ENCODE measurements around the gene TPD52L2.
"Not testable (repeated sequence)": the region's sequence is repeated elsewhere in the genome, so short reads cannot be mapped to it uniquely, and the experiment has no call there.

Gene TPD52L2

GRCh38 chr20:63857764-63858392 lies 7.2 kb upstream of the TPD52L2 start:
- no peak for DNase-seq

DNA sequence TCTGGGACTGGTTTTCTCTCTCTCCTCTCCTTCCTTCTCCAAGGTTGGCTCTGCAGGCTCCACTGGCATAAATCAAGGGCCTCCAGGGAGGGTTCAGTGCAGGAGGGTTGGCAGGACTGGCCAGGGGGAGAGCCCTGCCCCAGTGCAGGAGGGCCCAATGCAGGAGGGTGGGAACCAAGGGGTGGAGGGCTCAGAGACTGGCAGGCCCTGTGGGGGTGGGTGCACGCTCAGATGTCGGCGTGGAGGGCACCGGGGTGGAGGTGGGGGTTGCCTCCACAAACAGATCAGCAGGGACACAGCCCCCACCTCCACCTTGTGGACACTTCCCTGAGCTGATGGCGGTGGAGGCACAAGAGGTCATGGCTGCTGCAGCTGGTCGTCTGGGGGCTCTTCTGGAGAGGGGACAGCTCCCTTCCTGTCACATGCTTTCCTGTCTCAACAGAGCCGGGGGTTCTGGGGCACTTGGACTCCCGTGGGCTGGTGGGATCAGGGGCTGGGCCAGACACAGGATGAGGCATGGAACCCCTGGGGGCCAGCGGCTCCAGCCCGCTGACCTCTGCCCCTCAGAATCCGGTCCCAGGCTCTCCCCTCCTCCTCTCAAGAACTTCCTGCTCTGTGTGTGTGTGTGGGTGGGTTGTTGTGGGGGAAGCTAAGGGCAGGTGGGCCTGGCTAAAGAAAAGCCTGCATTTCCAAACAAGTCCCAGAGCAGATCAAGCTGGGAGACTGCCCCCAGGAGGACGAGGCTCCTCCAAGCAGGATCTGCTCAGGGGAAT lies 6.5 kb upstream of the TPD52L2 start:
- no peak for DNase-seq

GRCh38 chr20:63859166-63859699 lies 5.8 kb upstream of the TPD52L2 start:
- no peak for DNase-seq

GRCh38 chr20:63860325-63861051 lies 4.6 kb upstream of the TPD52L2 start:
- no peak for DNase-seq

DNA sequence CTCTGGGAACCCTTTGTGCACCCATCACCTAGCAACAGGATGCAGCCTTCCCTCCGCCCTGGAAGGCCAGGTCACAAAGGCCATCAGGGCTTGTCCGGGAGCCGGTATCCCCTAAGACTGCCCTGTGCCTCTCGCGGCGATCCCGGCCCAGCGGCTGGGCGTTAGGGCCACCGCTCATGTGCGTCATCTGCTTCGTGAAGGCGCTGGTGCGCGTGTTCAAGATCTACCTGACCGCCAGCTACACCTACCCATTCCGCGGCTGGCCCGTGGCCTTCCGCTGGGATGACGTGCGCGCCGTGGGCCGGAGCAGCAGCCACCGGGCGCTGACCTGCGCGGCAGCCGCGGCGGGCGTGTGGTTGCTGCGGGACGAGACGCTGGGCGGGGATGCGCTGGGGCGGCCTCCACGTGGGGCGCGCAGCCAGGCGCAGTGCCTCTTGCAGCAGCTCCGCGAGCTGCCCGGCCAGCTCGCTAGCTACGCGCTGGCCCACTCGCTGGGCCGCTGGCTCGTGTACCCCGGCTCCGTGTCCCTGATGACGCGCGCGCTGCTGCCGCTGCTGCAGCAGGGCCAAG lies 3.6 kb upstream of the TPD52L2 start, which contains the start of gene ABHD16B:
Gene ABHD16B (plus strand): TSS at position 134 of the 570 bp plus-strand sequence. CDS start 43 bp downstream, at position 177.
- no peak for DNase-seq

DNA sequence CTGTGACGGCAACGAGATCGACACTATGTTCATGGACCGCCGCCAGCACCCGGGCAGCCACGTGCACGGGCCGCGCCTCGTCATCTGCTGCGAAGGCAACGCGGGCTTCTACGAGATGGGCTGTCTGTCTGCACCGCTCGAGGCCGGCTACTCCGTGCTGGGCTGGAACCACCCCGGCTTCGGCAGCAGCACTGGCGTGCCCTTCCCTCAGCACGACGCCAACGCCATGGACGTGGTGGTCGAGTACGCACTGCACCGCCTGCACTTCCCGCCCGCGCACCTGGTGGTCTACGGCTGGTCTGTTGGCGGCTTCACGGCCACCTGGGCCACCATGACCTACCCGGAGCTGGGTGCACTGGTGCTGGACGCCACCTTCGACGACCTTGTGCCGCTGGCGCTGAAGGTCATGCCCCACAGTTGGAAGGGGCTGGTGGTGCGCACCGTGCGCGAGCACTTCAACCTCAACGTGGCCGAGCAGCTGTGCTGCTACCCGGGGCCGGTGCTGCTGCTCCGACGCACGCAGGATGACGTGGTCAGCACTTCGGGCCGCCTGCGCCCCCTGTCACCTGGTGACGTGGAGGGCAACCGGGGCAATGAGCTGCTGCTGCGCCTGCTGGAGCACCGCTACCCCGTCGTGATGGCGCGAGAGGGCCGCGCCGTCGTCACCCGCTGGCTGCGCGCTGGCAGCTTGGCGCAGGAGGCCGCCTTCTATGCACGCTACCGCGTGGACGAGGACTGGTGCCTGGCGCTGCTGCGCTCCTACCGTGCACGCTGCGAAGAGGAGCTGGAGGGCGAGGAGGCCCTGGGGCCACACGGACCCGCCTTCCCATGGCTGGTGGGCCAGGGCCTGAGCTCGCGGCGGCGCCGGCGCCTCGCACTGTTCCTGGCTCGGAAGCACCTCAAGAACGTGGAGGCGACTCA lies 2.8 kb upstream of the TPD52L2 start:
- DNase-seq: no peak

DNA sequence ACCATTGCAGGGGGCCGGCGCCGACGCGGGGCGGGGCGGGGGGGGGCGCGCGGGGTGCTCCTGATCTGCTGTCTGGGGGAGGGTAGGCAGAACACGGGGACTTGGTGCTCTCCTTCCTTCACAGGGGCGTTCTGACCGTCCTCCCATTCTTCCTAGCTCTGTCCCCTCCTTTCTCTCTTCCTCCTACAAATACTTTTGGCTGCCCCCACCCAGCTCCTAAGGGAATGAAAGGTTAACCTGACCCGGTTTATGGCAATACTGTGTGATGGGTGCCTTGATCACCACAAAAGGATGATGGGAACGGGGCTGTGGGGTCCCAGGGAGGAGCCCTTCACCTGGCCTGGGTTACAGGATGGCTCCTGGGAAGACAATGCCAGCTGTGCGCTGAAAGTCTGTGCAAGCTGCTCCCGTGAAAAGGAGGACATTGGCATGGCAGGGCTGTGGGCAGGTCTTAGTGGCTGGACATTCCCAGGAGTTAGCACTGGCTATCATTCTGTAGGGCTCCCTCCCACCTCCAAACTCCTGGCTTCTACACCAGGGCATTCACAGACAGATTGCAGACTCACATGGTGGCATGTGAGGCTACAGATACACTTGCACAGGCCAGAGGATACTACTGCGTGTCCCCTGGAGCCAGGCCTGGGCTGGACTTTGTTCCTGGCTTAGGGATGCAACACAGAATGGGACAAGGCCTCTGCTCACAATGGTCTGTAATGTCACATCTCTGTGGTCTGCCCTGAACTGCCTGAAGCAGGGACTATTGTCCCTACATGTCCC lies 1.9 kb upstream of the TPD52L2 start:
- no peak for DNase-seq

GRCh38 chr20:63863798-63864544 lies 1.1 kb upstream of the TPD52L2 start:
- peak; percentile 87 for DNase-seq

DNA sequence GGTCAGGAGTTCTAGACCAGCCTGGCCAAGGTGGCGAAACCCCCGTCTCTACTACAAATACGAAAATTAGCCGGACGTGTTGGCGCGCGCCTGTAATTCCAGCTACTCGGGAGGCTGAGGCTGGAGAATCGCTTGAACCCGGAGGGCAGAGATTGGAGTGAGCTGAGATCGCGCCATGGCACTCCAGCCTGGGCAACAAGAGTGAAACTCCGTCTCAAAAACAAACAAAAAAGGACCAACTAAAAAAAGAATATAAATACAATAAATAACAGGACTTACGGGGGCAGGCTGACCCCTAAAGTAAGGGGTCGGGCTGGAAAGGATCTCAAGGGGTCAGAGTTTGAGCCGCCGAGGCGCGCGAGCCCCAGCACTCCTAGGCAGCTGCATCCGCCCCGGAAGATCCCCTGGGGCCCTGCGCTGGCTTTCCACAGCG lies 509 bp upstream of the TPD52L2 start:
- DNase-seq: no peak

- DNase-seq: not testable (repeated sequence)
Measured at GRCh38 chr20:63867042-63867441, 2.0 kb downstream of the TPD52L2 start.

DNA sequence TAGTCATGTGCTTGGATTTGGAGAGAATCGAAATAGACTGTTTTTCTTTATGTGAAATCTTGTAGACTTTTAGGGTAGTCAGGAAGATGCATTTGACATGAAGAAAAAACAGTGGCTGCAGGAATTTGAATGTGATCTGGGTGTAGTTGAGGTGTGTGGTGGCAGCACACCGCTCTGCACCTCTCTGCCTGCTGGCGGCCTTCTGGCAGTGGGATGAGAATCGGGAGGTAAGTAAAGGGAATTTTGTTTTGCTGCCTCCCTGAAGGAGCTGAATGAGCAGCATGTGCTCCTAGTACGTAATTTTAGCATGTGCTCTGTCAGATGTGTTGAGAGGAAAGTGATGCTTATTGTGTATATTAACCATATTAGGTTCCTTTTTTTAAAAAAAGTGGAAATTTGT lies 3.2 kb downstream of the TPD52L2 start:
- no peak for DNase-seq

DNA sequence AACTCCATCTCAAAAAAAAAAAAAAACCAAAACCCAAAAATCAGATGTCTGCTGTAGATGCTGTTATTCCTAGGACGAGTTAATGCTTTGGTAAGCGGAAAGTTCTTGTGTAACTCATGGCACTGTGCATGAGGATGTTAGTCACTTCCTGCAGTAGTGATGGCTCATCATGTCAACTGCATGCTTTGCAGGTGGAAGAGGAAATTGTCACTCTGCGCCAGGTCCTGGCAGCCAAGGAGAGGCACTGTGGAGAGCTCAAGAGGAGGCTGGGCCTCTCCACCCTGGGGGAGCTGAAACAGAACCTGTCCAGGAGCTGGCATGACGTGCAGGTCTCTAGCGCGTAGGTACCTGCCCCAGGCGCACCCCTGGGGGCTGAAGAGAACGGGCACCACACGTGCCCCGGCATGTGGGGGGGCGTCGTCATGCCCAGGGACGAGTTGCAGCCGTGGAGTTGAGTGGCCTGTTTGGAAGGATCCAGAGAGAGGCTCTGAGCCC lies 8.5 kb downstream of the TPD52L2 start:
- DNase-seq: no peak

DNA sequence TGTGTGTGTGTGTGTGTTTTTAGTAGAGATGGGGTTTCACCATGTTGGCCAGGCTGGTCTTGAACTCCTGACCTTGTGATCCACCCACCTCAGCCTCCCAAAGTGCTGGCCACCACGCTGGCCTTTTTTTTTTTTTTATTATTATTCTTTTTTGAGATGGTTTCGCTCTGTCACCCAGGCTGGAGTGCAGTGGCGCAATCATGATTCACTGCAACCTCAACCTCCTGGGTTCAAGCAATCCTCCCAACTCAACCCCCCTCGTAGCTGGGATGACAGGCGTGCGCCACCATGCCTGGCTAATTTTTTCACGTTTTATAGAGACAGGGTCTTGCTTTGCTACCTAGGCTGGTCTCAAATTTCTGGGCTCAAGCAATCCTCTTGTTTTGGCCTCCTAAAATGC lies 9.2 kb downstream of the TPD52L2 start:
- not testable (repeated sequence) for DNase-seq

DNA sequence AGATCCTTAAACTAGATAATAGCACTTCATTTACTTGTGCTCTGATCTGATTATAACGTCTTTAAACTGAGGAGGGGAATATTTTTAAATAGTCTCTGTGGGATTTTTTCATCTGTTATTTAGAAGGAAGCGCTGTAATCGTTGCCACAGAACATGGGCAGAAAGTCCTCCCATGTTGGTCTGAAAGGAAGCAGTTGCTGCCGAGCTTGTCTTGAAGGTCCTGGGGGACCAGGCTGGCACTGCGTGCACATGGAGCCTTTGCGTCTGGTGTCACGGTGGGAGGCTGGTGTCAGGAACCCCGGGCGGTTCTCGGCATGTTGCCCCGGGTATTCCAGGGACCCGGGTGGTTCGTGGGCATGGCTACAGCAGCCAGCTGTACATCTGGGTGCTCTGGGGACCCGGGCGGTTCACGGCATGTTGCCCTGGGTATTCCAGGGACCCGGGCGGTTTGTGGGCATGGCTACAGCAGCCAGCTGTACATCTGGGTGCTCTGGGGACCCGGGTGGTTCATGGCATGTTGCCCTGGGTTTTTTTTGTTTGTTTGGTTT lies 11.5 kb downstream of the TPD52L2 start:
- no peak for DNase-seq

DNA sequence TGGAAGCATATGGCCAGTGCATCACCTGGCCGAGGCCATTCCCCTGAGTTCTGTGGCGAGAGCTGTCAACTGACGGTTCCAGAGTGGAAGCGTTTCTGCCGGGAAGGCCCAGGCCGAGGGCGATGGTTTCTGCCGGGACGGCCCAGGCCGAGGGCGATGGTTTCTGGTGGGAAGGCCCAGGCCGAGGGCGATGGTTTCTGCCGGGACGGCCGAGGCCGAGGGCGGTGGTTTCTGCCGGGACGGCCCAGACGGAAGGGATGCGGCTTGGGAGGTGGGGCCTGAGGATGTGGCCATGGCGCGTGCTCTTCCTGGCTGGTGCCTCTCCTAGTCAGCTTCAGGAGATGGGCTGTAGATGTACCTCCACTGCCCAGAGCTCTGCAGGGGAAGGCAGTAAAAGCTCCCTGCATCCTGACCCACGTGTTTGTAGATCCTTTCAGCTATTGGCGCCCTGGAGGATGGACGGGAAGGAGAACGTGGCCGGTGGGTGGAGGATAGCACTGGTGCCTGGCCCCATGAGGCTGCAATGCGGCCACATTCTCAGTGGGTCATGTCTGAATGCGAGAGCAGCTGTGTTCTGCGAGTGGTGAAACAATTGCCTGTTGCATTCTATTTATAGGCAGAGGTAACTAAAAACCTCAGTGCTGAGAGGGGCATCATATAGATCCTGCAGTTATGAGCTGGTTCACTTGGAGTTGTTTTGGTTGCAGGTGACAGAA lies 12.8 kb downstream of the TPD52L2 start:
- no peak for DNase-seq

- DNase-seq: no peak
Measured at GRCh38 chr20:63878899-63879663, 14.0 kb downstream of the TPD52L2 start.

- DNase-seq: not testable (repeated sequence)
Measured at GRCh38 chr20:63880901-63881300, 15.8 kb downstream of the TPD52L2 start.
